H1 (cell line): ENCODE results near the gene STX2. TPM values are rescaled to one million over a fixed set of nuclear protein-coding genes. Genes with fewer than 3 reads are reported as not detected.

ENCODE experiments used
- CTCF ChIA-PET: fragments of 300-600 bp; sonication (Branson Sonifier 250); formaldehyde crosslinking; loops from one replicate; lab custom pipeline; 2021; ENCODE audit not compliant: partially characterized antibody; lab: Charles Lee
- POLR2A ChIA-PET: fragments of 300-600 bp; sonication (Branson Sonifier 250); formaldehyde crosslinking; loops from one replicate; lab custom pipeline; 2021; ENCODE audit warnings: inconsistent platforms; ENCODE audit not compliant: partially characterized antibody; lab: Charles Lee
- DNase-seq, 2 experiments: peaks; one replicate each; pipeline versions ENCODE4 v3.0.0 to v3.0.0-alpha.2; 2010 to 2022; ENCODE audit warnings: low spot score in 2 of 2, low read depth in 1 of 2, mixed read lengths in 1 of 2
- FAIRE-seq: peaks from 2 replicates; lab custom pipeline; 2011; peaks lifted over from hg19 to GRCh38; lab: Jason Lieb, UNC
- H2AFZ ChIP-seq: 2 replicates; pipeline ENCODE4 v1.8.1; 2012; ENCODE audit warnings: low read length, inconsistent platforms
- H2AK5ac ChIP-seq: 2 replicates; pipeline ENCODE4 v1.6.1; 2013; ENCODE audit warnings: low read depth, low read length
- H2BK120ac ChIP-seq: replicated peaks from 2 replicates; pipeline ENCODE3; 2013; ENCODE audit warnings: low read depth, low read length, inconsistent platforms
- H2BK12ac ChIP-seq: 2 replicates; pipeline ENCODE4 v1.6.1; 2013; ENCODE audit warnings: low read depth, low read length
- H2BK15ac ChIP-seq: 2 replicates; pipeline ENCODE4 v1.6.1; 2013; ENCODE audit warnings: low read length
- H2BK20ac ChIP-seq: 2 replicates; pipeline ENCODE4 v1.6.1; 2013; ENCODE audit warnings: low read length
- H2BK5ac ChIP-seq: 2 replicates; pipeline ENCODE4 v1.6.1; 2013; ENCODE audit warnings: low read depth, low read length
- H3K14ac ChIP-seq: 2 replicates; pipeline ENCODE4 v1.6.1; 2013; ENCODE audit warnings: inconsistent platforms; ENCODE audit not compliant: insufficient read length
- H3K18ac ChIP-seq: 2 replicates; pipeline ENCODE4 v1.6.1; 2013; ENCODE audit warnings: low read length; ENCODE audit errors: extremely low read depth
- H3K23ac ChIP-seq: 2 replicates; pipeline ENCODE4 v1.6.1; 2013; ENCODE audit warnings: inconsistent platforms; ENCODE audit not compliant: insufficient read length
- H3K23me2 ChIP-seq: 2 replicates; pipeline ENCODE4 v1.6.1; 2013; ENCODE audit warnings: low read depth, low read length
- H3K27ac ChIP-seq: 2 replicates; pipeline ENCODE4 v1.6.1; 2011; ENCODE audit warnings: low read depth, low read length, inconsistent platforms
- H3K27me3 ChIP-seq, 4 experiments: replicated peaks in 1 of 4; 1 replicate in 1 of 4; 2 replicates in 3 of 4; pipeline versions ENCODE4 v1.6.1 to v1.8.1; 2011 to 2013; ENCODE audit warnings: low read length in 3 of 4, mild to moderate bottlenecking in 3 of 4, inconsistent platforms in 2 of 4, mixed read lengths in 2 of 4, moderate library complexity in 1 of 4; ENCODE audit not compliant: control insufficient read depth in 3 of 4, insufficient read depth in 3 of 4; ENCODE audit errors: extremely low read depth in 1 of 4
- H3K36me3 ChIP-seq, 4 experiments: 2 replicates each; pipeline versions ENCODE4 v1.6.1 to v1.8.1; 2011 to 2013; ENCODE audit warnings: mild to moderate bottlenecking in 4 of 4, low read length in 3 of 4, moderate library complexity in 2 of 4, control low read depth in 1 of 4, inconsistent platforms in 1 of 4; ENCODE audit not compliant: insufficient read depth in 4 of 4, control insufficient read depth in 2 of 4
- H3K4ac ChIP-seq: replicated peaks from 2 replicates; pipeline ENCODE3; 2013; ENCODE audit warnings: low read length, low read depth, mixed read lengths, inconsistent platforms; ENCODE audit not compliant: insufficient read length
- H3K4me1 ChIP-seq, 4 experiments: replicated peaks in 1 of 4; 1 replicate in 1 of 4; 2 replicates in 3 of 4; pipeline versions ENCODE4 v1.6.1 to v1.8.1; 2011 to 2013; ENCODE audit warnings: low read length in 3 of 4, inconsistent platforms in 2 of 4, mixed read lengths in 1 of 4; ENCODE audit not compliant: insufficient read depth in 4 of 4, control insufficient read depth in 3 of 4
- H3K4me2 ChIP-seq, 2 experiments: 2 replicates each; pipeline versions ENCODE4 v1.6.1 to v1.8.1; 2011 to 2013; ENCODE audit warnings: low read depth in 2 of 2, low read length in 2 of 2, control low read depth in 1 of 2, inconsistent platforms in 1 of 2, mild to moderate bottlenecking in 1 of 2; ENCODE audit not compliant: insufficient read depth in 1 of 2
- H3K4me3 ChIP-seq, 4 experiments: fragments of 200-600, 300-600 bp in 1 of 4; sonication (generic), shearing (Covaris generic), sonication (Bioruptor Twin) in 1 of 4; 2 replicates each; pipeline versions ENCODE4 v1.5.1 to v1.8.1; 2011 to 2016; ENCODE audit warnings: low read length in 4 of 4, low read depth in 3 of 4, control low read depth in 2 of 4, inconsistent platforms in 2 of 4, mild to moderate bottlenecking in 2 of 4, mixed read lengths in 1 of 4, moderate library complexity in 1 of 4; ENCODE audit not compliant: insufficient read depth in 2 of 4; ENCODE audit errors: extremely low read depth in 1 of 4
- H3K56ac ChIP-seq: replicated peaks from 2 replicates; pipeline ENCODE3; 2013; ENCODE audit warnings: low read depth, mild to moderate bottlenecking, mixed read lengths, low read length, inconsistent platforms; ENCODE audit not compliant: insufficient read length
- H3K79me1 ChIP-seq: 2 replicates; pipeline ENCODE4 v1.6.1; 2013; ENCODE audit warnings: low read depth, low read length, control low read depth
- H3K79me2 ChIP-seq, 2 experiments: 2 replicates each; pipeline versions ENCODE4 v1.6.1 to v1.8.1; 2012 to 2013; ENCODE audit warnings: low read length in 2 of 2, mild to moderate bottlenecking in 2 of 2, inconsistent platforms in 1 of 2; ENCODE audit not compliant: insufficient read depth in 2 of 2, control insufficient read depth in 1 of 2
- H3K9ac ChIP-seq, 4 experiments: replicated peaks in 1 of 4; 1 replicate in 1 of 4; 2 replicates in 3 of 4; pipeline versions ENCODE4 v1.6.1 to v1.8.1; 2011 to 2013; ENCODE audit warnings: low read depth in 3 of 4, low read length in 3 of 4, control low read depth in 2 of 4, mild to moderate bottlenecking in 2 of 4, moderate library complexity in 2 of 4, inconsistent platforms in 1 of 4; ENCODE audit errors: extremely low read depth in 1 of 4
- H3K9me3 ChIP-seq, 2 experiments: 2 replicates each; pipeline versions ENCODE4 v1.6.1 to v1.8.1; 2012 to 2013; ENCODE audit warnings: mild to moderate bottlenecking in 2 of 2, moderate library complexity in 2 of 2, control low read depth in 1 of 2, inconsistent platforms in 1 of 2, low read depth in 1 of 2, low read length in 1 of 2, mixed read lengths in 1 of 2; ENCODE audit not compliant: insufficient read depth in 2 of 2
- H4K20me1 ChIP-seq, 2 experiments: replicated peaks in 1 of 2; 2 replicates each; pipeline versions ENCODE3 to v1.8.1; 2011 to 2013; ENCODE audit warnings: inconsistent platforms in 2 of 2, low read length in 2 of 2, mild to moderate bottlenecking in 1 of 2; ENCODE audit not compliant: insufficient read depth in 2 of 2, control insufficient read depth in 1 of 2
- H4K5ac ChIP-seq: 2 replicates; pipeline ENCODE4 v1.6.1; 2013; ENCODE audit warnings: low read length, low read depth, mixed read lengths, inconsistent platforms; ENCODE audit not compliant: insufficient read length
- H4K8ac ChIP-seq: 2 replicates; pipeline ENCODE4 v1.8.0; 2013; ENCODE audit warnings: mild to moderate bottlenecking, moderate library complexity, low read length, inconsistent platforms; ENCODE audit not compliant: insufficient read depth; ENCODE audit errors: extremely low read depth
- H4K91ac ChIP-seq: replicated peaks from 2 replicates; pipeline ENCODE3; 2013; ENCODE audit warnings: low read length, mixed read lengths, inconsistent platforms; ENCODE audit not compliant: insufficient read length
- BRCA1 ChIP-seq: IDR thresholded peaks from 2 replicates; pipeline ENCODE4 v1.6.1; 2012; ENCODE audit warnings: low read depth, low read length, improper control_type of control experiment
- CBX8 ChIP-seq: fragments of 300-800, 300-1000 bp; sonication (generic); IDR thresholded peaks from 2 replicates; pipeline ENCODE4 v1.7.1; 2016; ENCODE audit warnings: low read depth, low read length, borderline replicate concordance
- CTBP2 ChIP-seq: IDR thresholded peaks from 2 replicates; pipeline ENCODE4 v1.7.0; 2011; ENCODE audit warnings: borderline replicate concordance, mild to moderate bottlenecking, moderate library complexity, mixed read lengths, low read length; ENCODE audit not compliant: insufficient read depth, insufficient read length
- E2F6 ChIP-seq: IDR thresholded peaks from 2 replicates; pipeline ENCODE4 v1.6.1; 2012; ENCODE audit warnings: inconsistent platforms
- GTF2F1 ChIP-seq: IDR thresholded peaks from 2 replicates; pipeline ENCODE4 v1.6.1; 2012; ENCODE audit warnings: low read depth, low read length, improper control_type of control experiment, borderline replicate concordance
- HDAC6 ChIP-seq: IDR thresholded peaks from one replicate; pipeline ENCODE4 v1.7.1; 2012; ENCODE audit warnings: low read depth, mild to moderate bottlenecking, inconsistent platforms, low read length, moderate library complexity
- JUN ChIP-seq: IDR thresholded peaks from 2 replicates; pipeline ENCODE4 v1.6.1; 2011; ENCODE audit warnings: low read depth, mild to moderate bottlenecking, improper control_type of control experiment, low read length
- POLR2A ChIP-seq, 2 experiments: IDR thresholded peaks; 1 replicate in 1 of 2; 2 replicates in 1 of 2; pipeline ENCODE4 v1.6.1; 2011; ENCODE audit warnings: low read depth in 2 of 2, low read length in 2 of 2, mild to moderate bottlenecking in 2 of 2; ENCODE audit errors: control extremely low read depth in 1 of 2
- POLR2AphosphoS5 ChIP-seq: IDR thresholded peaks from 2 replicates; pipeline ENCODE4 v1.6.1; 2011; ENCODE audit warnings: low read depth, low read length
- RBBP5 ChIP-seq: IDR thresholded peaks from 2 replicates; pipeline ENCODE4 v1.7.1; 2012; ENCODE audit warnings: low read depth, mild to moderate bottlenecking, inconsistent platforms, low read length, moderate library complexity, borderline replicate concordance
- RFX5 ChIP-seq: IDR thresholded peaks from 2 replicates; pipeline ENCODE4 v1.6.1; 2011; ENCODE audit warnings: low read depth, low read length, improper control_type of control experiment, borderline replicate concordance
- SRF ChIP-seq: IDR thresholded peaks from 2 replicates; pipeline ENCODE4 v1.6.1; 2011; ENCODE audit warnings: mild to moderate bottlenecking, low read depth, low read length, moderate library complexity
- YY1 ChIP-seq: IDR thresholded peaks from 2 replicates; pipeline ENCODE4 v1.6.1; 2011; ENCODE audit warnings: low read depth, mild to moderate bottlenecking, low read length
- WGBS, 2 experiments: shearing (Covaris generic) in 1 of 2; methylation state at CpG; one replicate each; pipeline versions ENCODE4 v1.1.6 to v1.1.7; 2013 to 2015; ENCODE audit warnings: low lambda C conversion rate in 2 of 2, mixed read lengths in 2 of 2, inconsistent platforms in 1 of 2, low coverage in 1 of 2, missing lambda C conversion rate in 1 of 2; ENCODE audit not compliant: insufficient replicate concordance in 2 of 2, insufficient coverage in 1 of 2, insufficient read length in 1 of 2; ENCODE audit errors: extremely low coverage in 1 of 2, missing lambda C conversion rate in 1 of 2; 5-methylcytosine and 5-hydroxymethylcytosine counted together
- polyA plus RNA-seq, 7 experiments: library from polyadenylated mRNA; depleted of rRNA in 3 of 7; stranded (reverse) in 5 of 7; unstranded in 2 of 7; fragments of >200 nt in 5 of 7; fragments of 200-250 nt in 2 of 7; gene quantifications; 1 replicate in 5 of 7; 2 replicates in 1 of 7; 4 replicates in 1 of 7; pipeline versions ENCODE4 v1.2.1 to v1.2.3, GENCODE V29; 2011 to 2013; ENCODE audit warnings: missing spikeins in 2 of 7, mixed read lengths in 2 of 7
- total RNA-seq: library from RNA; stranded (reverse); fragmentation: NEBNext Ultra II Directional; extraction: Animal tissue kit (Norgen Biotek cat#: 25700); gene quantifications from 2 replicates; pipeline ENCODE4 v1.2.1, GENCODE V29; 2021

The STX2 gene
- total and polyA plus RNA-seq, 2 of the 8 experiments (the other 6 are each of a cell fraction or from before 2014, with no cell fraction given): 20.0 to 26.3 TPM

- Histone ChIP-seq H2BK120ac (no peak overlapping the region), H2BK15ac (no peak overlapping the region), H3K9ac (no peak overlapping the region), H4K8ac (no peak overlapping the region), H3K9me3 (no peaks in the 10 kb centered on the region), H3K4me3 (no peak overlapping the region), H3K4me1 (peaks cover 0 to 2% (median 0%) of the 10 kb centered on the region in 4 experiments; a peak in 4 of 7 replicates), H3K23ac (no peak overlapping the region), H2BK12ac (no peak overlapping the region), H3K4me2 (no peak overlapping the region; a peak in 1 of 4 replicates), H4K5ac (no peak overlapping the region), H2BK5ac (no peak overlapping the region), H3K36me3 (peaks cover 9 to 29% (median 20%) of the 10 kb centered on the region in 4 experiments), H3K18ac (no peak overlapping the region), H4K20me1 (peaks cover 6 to 7% of the 10 kb centered on the region in 2 experiments), H3K27ac (no peak overlapping the region), H4K91ac (no peak overlapping the region), H2BK20ac (0 out of 2 replicates have a peak overlapping the region, but pooled peaks have one; percentile 32), H2AFZ (no peak overlapping the region), H3K27me3 (no peaks in the 10 kb centered on the region), H3K4ac (no peak overlapping the region), H3K23me2 (peaks cover 3% of the 10 kb centered on the region), H2AK5ac (0 out of 2 replicates have a peak overlapping the region, but pooled peaks have one; percentile 13), H3K56ac (no peak overlapping the region), H3K79me1 (no peaks in the 10 kb centered on the region), H3K79me2 (peaks cover 0 to 4% of the 10 kb centered on the region in 2 experiments; a peak in 1 of 4 replicates), H3K14ac (no peak overlapping the region)
- WGBS, 2 experiments: 80% methylated on average over 16 of the region's 17 CpGs; no CpG with 5 or more reads in 1 of the 2 experiments
- DNase-seq (peak in 1 of 2 experiments; percentile 54), FAIRE-seq (no peak)
- POLR2A ChIA-PET: interaction anchor here (0.6 to 8.9 kb wide), 14 partner anchors 9 to 1024 kb away, joined by 3 to 86 read pairs (median 11); partner anchors contain the start of gene ADGRD1
- CTCF ChIA-PET: no interaction called here
- TF ChIP-seq RBBP5 (no peak), SRF (no peak), POLR2AphosphoS5 (peak; percentile 28), JUN (no peak), E2F6 (no peak), RFX5 (no peak), GTF2F1 (no peak), POLR2A (IDR thresholded peaks at IDR 0.05; ENCODE audit: control extremely low read depth in 1 of 2, low read depth in 2 of 2, low read length in 2 of 2) (peak in 1 of 2 experiments; percentile 73; a peak in 1 of 3 replicates), BRCA1 (no peak), CTBP2 (no peak), HDAC6 (no peak), CBX8 (no peak), YY1 (no peak)
Measured at GRCh38 chr12:130879781-130880389, 40.8 kb upstream of the STX2 start.
